Glutamatergic neuron (in vitro differentiated cells): ENCODE results near the gene MAP7. TPM values are rescaled to one million over a fixed set of nuclear protein-coding genes. Genes with fewer than 3 reads are reported as not detected.

Experiments
- DNase-seq: peaks from one replicate; pipeline ENCODE4 v3.0.0; 2022
- H3K27ac Mint-ChIP-seq: one replicate; pipeline ENCODE4 v1.8.0; 2020; ENCODE audit warnings: mild to moderate bottlenecking, mixed read lengths, inconsistent platforms; ENCODE audit not compliant: unreplicated experiment
- H3K27me3 Mint-ChIP-seq: one replicate; pipeline ENCODE4 v1.8.0; 2020; ENCODE audit warnings: mild to moderate bottlenecking, moderate library complexity, mixed read lengths, inconsistent platforms; ENCODE audit not compliant: unreplicated experiment
- H3K36me3 Mint-ChIP-seq: one replicate; pipeline ENCODE4 v1.8.0; 2020; ENCODE audit warnings: mild to moderate bottlenecking, mixed read lengths, inconsistent platforms; ENCODE audit not compliant: unreplicated experiment
- H3K4me1 Mint-ChIP-seq: one replicate; pipeline ENCODE4 v1.8.0; 2020; ENCODE audit warnings: mild to moderate bottlenecking, low read depth, mixed read lengths, inconsistent platforms; ENCODE audit not compliant: unreplicated experiment
- H3K4me3 Mint-ChIP-seq: one replicate; pipeline ENCODE4 v1.8.0; 2020; ENCODE audit warnings: mild to moderate bottlenecking, mixed read lengths, inconsistent platforms; ENCODE audit not compliant: unreplicated experiment
- H3K9me3 Mint-ChIP-seq: one replicate; pipeline ENCODE4 v1.8.0; 2020; ENCODE audit warnings: mild to moderate bottlenecking, moderate library complexity, mixed read lengths, inconsistent platforms; ENCODE audit not compliant: unreplicated experiment
- total RNA-seq: library from RNA; stranded (reverse); fragmentation: NEBNext Ultra II Directional; extraction: Animal tissue kit (Norgen Biotek cat#: 25700); gene quantifications from one replicate; pipeline ENCODE4 v1.2.1, GENCODE V29; 2021; ENCODE audit not compliant: unreplicated experiment
- TF ChIP-seq, protein P1 (sequence below): fragments of 200-600 bp; sonication (generic); IDR thresholded peaks from one replicate; pipeline ENCODE4 v1.5.0; 2021; ENCODE audit not compliant: partially characterized antibody, unreplicated experiment

Gene MAP7
- total RNA-seq, 1 donor from 2014 or later: 2.2 TPM

DNA sequence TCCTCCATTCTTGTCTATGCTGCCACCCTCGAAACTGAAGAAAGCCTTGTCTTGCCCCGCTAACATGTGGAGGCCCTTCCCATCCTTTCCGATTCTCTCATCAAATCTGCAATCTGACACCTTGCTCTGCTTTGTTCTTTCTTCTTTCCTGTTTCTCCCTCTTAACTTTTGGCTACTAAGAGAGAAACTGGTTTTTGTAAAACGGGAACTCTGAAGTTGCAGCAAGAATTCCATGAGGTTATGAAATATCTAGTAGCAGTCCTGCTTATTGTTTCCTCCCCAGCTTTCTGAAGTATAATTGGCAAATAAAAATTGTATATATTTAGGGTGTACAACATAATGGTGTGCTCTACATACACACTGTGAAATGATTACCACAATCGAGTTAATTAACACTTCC, 80.2 kb downstream of the MAP7 start:
- H3K27me3 Mint-ChIP-seq: no peaks in the 10 kb centered on the region

DNA sequence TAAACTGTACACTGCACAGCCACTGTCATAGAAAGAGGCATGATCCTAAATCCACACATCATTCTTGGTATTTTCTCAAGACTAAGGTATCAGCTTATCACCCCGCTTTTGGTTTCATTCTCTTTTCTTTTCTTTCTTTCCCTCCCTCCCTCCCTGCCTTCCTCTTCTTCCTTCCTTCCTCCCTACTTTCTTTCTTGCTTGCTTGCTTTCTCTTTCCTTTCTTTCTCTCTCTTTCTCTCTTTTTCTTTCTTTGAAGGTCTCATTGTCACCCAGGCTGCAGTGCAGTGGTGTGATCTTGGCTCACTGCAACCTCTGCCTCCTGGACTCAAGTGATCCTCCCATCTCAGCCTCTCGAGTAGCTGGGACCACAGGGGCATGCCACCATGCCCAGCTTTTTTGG, 81.1 kb downstream of the MAP7 start:
- Mint-ChIP-seq H3K27ac (no peak overlapping the region), H3K9me3 (peaks cover 4% of the 10 kb centered on the region), H3K4me3 (no peak overlapping the region), H3K4me1 (peaks cover 30% of the 10 kb centered on the region), H3K27me3 (peaks cover 5% of the 10 kb centered on the region), H3K36me3 (no peaks in the 10 kb centered on the region)
- DNase-seq: no peak
- TF ChIP-seq, protein P1, sequence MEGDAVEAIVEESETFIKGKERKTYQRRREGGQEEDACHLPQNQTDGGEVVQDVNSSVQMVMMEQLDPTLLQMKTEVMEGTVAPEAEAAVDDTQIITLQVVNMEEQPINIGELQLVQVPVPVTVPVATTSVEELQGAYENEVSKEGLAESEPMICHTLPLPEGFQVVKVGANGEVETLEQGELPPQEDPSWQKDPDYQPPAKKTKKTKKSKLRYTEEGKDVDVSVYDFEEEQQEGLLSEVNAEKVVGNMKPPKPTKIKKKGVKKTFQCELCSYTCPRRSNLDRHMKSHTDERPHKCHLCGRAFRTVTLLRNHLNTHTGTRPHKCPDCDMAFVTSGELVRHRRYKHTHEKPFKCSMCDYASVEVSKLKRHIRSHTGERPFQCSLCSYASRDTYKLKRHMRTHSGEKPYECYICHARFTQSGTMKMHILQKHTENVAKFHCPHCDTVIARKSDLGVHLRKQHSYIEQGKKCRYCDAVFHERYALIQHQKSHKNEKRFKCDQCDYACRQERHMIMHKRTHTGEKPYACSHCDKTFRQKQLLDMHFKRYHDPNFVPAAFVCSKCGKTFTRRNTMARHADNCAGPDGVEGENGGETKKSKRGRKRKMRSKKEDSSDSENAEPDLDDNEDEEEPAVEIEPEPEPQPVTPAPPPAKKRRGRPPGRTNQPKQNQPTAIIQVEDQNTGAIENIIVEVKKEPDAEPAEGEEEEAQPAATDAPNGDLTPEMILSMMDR: no peak

More for the DNA sequence above, 80.2 kb downstream of the MAP7 start:
- no peak overlapping the region for H3K27ac Mint-ChIP-seq
- H3K4me1 Mint-ChIP-seq: peaks cover 23% of the 10 kb centered on the region
- no peaks in the 10 kb centered on the region for H3K36me3 Mint-ChIP-seq
- no peaks in the 10 kb centered on the region for H3K9me3 Mint-ChIP-seq
- DNase-seq: no peak
- TF ChIP-seq, protein P1: no peak
- no peak overlapping the region for H3K4me3 Mint-ChIP-seq

DNA sequence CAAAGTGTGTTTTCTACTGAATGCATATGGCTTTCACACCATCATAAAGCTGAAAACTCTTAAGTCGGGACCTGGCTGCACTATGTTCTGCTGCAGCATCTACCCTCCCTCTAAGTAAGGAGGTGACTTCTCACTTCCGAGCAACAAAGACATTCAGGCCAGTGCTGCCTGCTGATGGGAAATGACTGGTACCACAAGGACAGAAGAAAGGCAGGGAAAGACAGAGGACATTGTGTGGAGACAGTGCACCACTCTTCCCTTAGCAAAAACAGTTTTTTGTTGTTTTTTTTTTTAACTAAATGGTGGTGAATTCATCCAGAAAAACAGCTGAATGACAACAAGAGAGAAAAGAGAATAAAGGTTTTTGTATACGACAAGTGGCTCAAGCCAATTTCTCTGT, 81.5 kb downstream of the MAP7 start:
- peaks cover 30% of the 10 kb centered on the region for H3K4me1 Mint-ChIP-seq
- no peak overlapping the region for H3K27ac Mint-ChIP-seq
- DNase-seq: no peak
- peaks cover 5% of the 10 kb centered on the region for H3K27me3 Mint-ChIP-seq
- peaks cover 4% of the 10 kb centered on the region for H3K9me3 Mint-ChIP-seq
- H3K36me3 Mint-ChIP-seq: no peaks in the 10 kb centered on the region
- TF ChIP-seq, protein P1: no peak
- no peak overlapping the region for H3K4me3 Mint-ChIP-seq

DNA sequence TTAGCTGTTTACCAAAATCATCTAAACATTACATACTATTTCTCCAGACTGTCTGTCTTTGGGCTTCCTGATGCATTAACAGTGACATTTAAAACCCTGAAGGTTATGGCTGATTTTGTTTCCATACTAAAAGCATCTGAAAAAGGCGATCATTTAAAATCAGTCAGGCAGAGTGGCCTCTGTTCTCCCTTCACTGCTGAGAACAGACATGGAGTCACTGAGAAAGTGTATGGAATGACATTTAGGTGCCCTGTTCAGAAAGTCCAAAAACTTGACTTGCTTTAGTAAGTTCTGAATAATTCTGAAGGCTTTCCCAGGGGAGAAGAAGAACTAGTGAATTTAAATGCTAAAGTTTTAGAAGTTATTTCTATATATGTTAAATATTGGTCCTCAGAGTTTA, 83.0 kb downstream of the MAP7 start:
- no peak for DNase-seq
- TF ChIP-seq, protein P1: no peak
- H3K27ac Mint-ChIP-seq: peak overlapping the region; percentile 83
- H3K9me3 Mint-ChIP-seq: peaks cover 4% of the 10 kb centered on the region
- H3K36me3 Mint-ChIP-seq: no peaks in the 10 kb centered on the region
- H3K27me3 Mint-ChIP-seq: peaks cover 5% of the 10 kb centered on the region
- H3K4me3 Mint-ChIP-seq: no peak overlapping the region
- H3K4me1 Mint-ChIP-seq: peaks cover 26% of the 10 kb centered on the region

DNA sequence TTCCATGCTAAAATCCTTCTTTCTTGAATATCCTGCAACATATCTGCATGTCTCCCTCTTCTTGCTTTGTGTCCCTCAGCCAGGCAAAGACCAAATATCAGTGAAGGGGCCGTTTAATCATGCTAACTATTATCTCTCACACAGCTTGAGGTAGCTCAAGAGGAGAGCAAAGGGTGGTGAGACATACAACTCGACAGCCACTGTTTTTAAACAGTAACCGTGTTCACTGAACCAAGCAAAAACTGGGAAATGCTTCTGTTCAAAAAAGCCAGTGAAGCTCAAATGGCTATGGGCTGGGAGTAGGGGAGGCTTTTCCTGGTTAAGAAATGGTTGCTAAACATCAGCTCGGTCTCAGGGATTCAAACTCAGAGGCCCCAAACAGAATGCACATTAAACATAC, 83.4 kb downstream of the MAP7 start:
- peaks cover 26% of the 10 kb centered on the region for H3K4me1 Mint-ChIP-seq
- H3K27me3 Mint-ChIP-seq: peaks cover 5% of the 10 kb centered on the region
- peaks cover 4% of the 10 kb centered on the region for H3K9me3 Mint-ChIP-seq
- no peak for DNase-seq
- H3K4me3 Mint-ChIP-seq: peak overlapping the region; percentile 26
- TF ChIP-seq, protein P1: no peak
- H3K27ac Mint-ChIP-seq: peak overlapping the region; percentile 83
- H3K36me3 Mint-ChIP-seq: no peaks in the 10 kb centered on the region
